GM18867 (cell line): ENCODE data around the gene ZC3H12C.

Experiments used
- ATAC-seq: cut with Tn5 transposase; IDR thresholded peaks from one replicate; pipeline ENCODE4 v1.9.1; 2021; ENCODE audit warnings: mild to moderate bottlenecking, moderate library complexity; ENCODE audit not compliant: unreplicated experiment

ZC3H12C gene

DNA sequence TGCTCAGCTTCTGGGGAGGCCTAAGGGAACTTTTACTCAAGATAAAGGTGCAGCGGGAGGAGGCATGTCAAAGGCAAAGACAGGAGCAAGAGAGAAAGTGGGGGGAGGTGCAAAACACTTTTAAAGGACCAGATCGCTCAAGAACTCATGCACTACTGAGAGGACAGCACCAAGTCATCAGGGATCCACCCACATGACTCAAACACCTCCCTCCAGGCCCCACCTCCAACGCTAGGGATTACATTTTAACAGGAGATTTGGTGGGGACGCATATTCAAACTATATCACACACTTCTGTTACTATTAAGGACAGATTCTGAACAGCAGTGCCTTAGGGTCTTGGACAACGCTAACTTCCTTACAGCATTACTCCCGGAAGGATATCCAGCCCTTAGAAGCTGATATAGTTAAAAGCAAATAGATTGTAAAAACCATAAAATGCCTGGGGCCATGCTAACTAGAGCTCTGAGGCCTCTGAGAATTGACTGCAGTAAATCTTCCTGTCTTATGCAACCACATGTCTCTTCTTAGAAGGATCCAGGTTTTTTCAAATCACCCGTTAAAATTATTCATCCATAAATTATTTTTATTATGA, 16.7 kb upstream of the ZC3H12C start:
- ATAC-seq = no peak

GRCh38 chr11:110077346-110077745, 15.8 kb upstream of the ZC3H12C start:
- peak; percentile 36 for ATAC-seq

DNA sequence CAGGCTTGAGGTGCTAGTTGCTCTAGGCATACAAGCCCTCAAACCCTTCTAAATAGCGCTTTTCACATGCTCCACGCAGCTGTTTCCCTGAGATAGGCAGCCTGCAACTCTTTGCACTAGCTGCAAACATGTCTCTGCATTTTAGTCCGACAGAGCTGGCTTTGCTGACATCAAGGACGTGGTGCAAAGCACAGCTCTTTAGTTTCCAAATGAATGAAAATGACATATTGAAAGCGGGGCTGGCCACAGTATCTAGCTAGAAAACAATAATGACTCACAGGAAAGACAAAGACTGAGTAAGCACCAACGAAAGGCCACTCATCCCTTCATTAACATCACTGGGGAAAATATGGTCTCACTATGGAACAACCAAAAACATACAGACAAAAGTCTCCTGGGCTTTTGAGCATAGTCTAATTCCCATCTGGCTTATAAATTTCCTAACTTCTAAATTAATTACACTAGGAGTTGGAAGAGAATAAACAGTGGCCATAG, 15.3 kb upstream of the ZC3H12C start:
- peak; percentile 95 for ATAC-seq

DNA sequence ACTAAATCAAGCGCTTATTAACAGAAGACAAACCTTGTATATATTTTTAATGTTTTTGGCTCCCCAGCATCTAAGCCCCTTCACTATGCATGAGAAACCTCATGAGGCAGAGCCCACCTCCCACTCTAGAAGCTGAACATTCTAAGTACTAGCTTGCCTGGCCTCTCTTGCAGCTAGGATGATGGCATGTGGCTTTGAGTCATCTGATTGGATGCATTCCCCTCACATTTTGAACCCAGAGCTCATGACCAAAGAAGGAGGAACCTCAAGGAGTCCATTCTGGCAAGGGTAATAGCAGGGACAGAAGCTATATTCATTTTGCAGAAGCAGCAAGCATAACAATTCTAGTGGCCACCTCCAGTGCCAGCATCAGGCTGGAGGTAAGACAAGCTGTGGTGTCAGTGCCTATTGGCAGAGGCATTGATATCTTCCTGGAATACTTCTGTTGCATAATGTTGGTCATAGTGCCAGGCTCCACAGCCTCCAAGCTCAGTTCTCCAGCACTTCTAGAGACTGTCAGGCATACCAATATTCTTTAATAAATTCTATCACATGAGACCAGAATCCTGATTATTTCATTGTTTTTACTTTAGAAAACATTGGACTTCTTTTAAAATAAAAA, 14.2 kb upstream of the ZC3H12C start:
- no peak for ATAC-seq

DNA sequence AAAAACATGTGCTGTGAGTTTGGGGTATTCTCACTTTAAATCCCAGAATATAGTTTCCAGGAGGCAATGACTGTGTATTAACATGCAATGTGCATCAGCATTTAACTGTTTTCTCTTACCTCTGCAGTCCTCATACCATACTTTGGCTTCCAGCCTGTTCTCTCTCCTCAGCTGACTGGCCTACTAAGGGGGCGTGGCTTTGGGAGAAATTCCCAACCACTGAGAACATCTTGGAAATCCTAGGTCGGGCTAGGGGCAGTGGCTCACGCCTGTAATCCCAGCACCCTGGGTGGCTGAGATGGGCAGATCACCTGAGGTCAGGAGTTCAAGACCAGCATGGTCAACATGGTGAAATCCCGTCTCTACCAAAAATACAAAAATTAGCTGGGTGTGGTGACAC, 13.5 kb upstream of the ZC3H12C start:
- ATAC-seq = no peak

DNA sequence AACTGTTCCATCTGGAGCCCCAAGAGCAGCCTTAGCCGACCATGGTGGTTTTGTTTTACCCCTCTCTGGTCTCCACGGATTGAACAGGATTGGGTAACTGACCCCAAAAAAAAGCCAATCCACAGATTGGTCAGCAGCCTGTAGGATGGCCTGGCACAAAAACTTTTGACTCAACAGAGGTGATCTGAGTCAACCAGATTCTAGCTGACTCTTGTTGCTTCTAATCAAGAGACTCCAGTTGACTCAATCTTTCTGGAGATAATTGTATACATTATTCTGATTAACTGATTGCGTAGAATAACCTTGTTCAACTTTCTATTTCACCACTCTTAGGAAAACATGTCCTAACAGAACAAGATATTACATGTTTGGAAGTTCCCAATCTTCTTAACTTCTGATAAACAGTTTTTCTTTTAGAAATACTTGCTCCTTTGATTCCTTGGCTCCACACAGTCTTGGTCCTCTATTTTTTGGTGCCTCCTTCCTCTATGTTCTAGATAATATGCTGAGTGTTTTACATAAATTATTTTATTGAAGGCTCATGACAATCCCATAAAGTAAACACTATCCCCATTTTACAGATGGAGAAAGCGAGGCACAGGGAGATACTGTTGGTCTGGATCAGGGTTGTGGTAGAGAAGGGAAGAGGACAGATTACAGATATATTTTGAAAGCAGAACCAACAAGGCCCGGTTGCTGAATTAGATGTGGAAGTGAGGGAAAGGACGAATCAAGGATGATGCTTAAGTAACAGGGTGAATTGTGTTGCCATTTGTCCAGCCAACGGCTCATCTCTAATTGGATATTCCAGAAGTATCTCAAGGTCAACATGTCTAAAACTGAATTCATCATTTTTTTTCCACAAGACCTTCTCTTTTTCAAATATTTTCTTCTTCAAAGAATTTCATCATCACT, 11.5 kb upstream of the ZC3H12C start:
- ATAC-seq = no peak

DNA sequence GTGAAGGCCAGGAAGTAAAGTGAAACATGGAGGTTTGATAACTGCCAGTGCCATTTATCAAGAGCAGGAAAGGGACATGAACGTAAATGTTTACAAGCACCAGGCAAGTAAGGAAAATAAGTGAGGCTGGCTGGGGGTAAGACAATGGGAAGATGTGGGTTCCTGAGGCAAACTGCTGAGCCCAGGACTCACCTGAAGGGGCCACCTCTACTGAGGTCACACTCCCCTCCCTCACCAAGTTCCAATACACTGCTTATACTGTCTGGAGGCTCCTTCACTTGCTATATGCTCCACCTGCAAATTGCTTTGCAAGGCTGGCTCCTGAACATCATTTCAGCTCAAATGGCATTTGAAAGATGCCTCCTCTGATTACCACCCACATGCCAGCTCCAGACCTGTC, 10.3 kb upstream of the ZC3H12C start:
- no peak for ATAC-seq

DNA sequence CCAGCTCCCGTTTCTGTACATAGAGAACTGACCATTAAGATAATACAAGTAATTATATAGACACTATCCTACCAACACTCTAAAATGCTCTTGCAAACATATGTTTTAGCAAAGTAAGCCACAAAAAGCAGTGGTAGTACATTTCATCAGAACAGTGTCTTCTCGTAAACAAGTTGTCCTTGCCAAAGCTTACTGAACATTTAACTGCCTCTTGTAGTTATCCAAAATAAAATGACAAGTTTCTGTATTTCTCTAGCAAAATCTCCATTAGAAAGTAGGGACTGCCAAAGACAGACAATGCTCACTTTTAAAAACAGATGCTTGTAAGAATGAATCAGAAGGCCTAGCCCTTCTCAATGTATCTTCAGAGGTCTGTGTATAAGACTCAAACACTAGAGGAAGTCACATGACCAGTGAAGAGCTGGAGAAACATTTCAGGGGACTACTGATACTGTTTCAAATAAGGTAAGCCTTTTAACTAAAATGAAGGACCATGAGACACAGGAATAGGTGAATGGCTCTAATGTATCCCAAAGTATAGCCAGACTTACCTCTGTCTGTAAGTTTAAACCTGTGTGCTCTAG, 7.8 kb upstream of the ZC3H12C start:
- no peak for ATAC-seq

GRCh38 chr11:110086892-110087309, 6.3 kb upstream of the ZC3H12C start:
- no peak for ATAC-seq

DNA sequence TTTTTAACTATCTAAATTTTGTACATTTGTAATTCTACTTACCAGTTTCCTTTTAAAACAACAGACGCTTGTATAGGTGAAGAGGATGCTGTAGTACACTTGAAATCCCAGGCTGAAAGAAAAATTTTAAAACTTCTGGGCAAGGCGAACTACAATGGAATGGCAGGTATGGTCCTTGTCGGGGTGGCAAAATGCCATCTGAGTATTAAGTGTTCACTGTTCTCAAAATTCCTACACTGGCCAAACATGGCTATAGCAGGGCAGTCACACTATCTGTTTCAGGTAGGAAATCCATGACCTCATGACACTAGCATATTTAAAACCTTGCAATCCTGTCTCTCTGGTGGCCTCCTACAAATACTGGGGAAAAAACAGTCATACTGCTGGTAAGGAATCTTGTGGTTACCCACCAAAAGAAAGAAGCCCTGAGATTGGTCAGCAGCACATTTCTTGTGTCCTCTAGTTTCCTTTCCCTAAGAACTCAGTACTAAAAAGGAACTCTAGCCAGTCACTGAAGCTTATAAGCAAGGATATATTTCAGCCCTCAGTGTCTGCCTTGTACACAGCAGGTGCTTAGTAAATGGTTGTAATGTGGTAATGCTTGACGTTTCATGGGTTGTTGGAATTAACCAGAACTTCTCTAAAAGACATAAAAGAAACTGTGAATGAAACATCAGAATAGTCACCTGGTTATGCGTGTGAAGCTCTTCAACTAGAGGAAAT, 5.2 kb upstream of the ZC3H12C start:
- ATAC-seq = no peak

GRCh38 chr11:110088535-110089344, 4.5 kb upstream of the ZC3H12C start:
- no peak for ATAC-seq

DNA sequence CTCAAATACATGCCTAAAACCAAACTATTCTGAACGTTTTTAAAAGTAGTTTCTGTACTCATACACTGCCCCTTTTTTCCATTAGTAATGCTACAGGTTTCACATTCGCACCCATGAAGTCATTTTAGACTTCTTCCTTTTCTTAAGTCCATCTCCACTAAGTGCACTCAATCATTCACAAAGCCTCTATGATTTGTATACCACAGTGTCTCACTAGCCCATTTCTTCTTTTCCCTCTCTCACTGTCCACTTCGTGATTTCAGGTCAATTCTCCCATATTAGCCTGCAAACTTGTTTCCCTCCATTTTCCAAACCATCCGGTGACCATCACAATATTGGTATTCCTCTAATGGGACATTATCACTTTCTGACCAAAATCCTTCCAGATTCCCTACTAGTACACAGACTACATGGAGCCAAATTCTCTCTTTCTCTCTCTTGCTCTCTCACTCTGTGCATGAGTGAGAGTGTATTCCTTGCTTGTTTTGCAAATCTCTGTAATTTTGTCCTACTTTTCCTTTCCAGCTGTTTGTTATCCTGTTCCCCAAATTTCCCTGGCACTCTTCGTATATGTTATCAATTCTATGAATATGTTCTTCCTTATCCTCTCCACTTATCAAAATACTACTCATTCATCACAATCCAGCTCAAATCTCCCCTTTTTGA, 3.4 kb upstream of the ZC3H12C start:
- peak; percentile 41 for ATAC-seq

- ATAC-seq = no peak
These were observed 2.6 kb upstream of the ZC3H12C start for GRCh38 chr11:110090466-110091026.

DNA sequence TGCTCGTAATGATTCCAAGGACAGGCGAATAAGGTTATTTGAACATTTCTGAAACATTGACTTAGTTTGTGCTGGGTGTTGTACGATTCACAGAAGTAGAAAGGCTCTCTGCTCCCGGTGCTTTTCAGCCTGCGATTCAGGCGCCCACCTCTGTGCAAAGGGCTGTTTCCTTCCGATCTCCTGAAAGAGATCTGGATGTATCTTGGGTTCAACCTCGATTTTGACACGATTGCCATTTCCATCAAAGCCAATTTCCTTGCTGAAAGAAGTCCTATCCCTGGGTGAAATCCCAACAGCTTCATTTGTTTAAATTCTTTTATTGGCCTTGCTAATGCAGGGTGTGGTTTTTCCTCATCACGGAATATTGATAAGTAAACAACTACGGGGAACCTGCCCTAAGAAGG, 1.1 kb upstream of the ZC3H12C start:
- no peak for ATAC-seq

GRCh38 chr11:110093407-110094297, 460 bp downstream of the ZC3H12C start:
- peak; percentile 23 for ATAC-seq

GRCh38 chr11:110094298-110095285, 1.4 kb downstream of the ZC3H12C start:
- no peak for ATAC-seq

DNA sequence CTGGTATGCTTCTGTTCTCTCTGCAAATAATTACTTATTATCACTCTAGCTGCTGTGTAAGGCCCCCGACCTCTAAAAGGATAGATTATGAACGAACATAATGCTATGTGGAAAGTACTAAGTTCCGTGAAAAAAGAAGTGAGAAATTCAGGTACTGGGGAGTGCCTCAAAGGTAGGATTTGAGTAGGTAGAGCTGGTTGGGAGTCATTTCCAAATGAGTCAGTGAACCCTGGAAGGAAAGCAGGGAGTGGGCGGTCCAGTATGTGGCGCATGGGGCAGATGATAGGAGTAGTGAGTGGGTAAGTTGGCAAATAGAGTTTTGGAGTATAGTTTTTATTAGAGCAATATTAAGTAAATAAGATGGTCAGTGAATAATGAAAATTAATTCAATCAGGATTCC, 2.4 kb downstream of the ZC3H12C start:
- no peak for ATAC-seq
